Left lobe of liver (tissue), 2 donors: ENCODE data around the gene RAI14. TPM values are rescaled to one million over a fixed set of nuclear protein-coding genes. Genes with fewer than 3 reads are reported as not detected.
"Not testable (repeated sequence)": the region's sequence is repeated elsewhere in the genome, so short reads cannot be mapped to it uniquely, and the experiment has no call there.

Source experiments
- ATAC-seq: fragments of 200-7000 bp; cut with Tn5 transposase; one replicate; pipeline ENCODE4 v1.9.1; 2020; ENCODE audit warnings: mild to moderate bottlenecking, moderate library complexity
- DNase-seq: peaks from one replicate; pipeline ENCODE4 v3.0.0-alpha.2; 2020; ENCODE audit warnings: low spot score
- total RNA-seq: library from RNA; stranded (reverse); gene quantifications from one replicate; pipeline ENCODE4 v1.2.1, GENCODE V29; 2021
- donor health status: DM: no; HTN: no; CAD: no; lungs with moderate emphysema.
- donor health status: DM: no; HTN: yes; CAD: no.

Gene RAI14
- total RNA-seq, 1 donor from 2014 or later = 24.9 TPM

GRCh38 chr5:34697308-34698108 lies 41.4 kb downstream of the RAI14 start:
- no peak for DNase-seq
- ATAC-seq = no peak

- ATAC-seq (no peak), DNase-seq (no peak)
These were observed 41.9 kb downstream of the RAI14 start for GRCh38 chr5:34698109-34698419.

DNA sequence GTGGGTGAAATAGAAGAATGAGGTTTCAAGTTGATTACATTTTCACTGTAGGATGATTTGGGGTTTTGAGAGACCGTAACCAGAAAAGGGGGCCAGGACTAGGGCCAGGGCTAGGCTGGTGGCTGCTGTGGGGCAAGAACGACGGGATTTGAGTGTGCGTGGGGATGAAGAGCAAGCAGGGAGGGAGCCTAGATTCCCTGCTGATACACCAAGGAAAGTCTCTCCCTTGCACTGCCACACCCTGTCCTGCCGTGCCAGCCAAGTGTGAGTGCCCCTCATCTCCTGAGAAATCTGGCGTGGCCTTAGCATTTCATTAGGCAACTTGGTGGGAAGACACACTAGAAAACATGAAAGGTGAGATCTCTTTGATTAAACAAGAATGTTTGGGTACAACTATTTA lies 42.6 kb downstream of the RAI14 start:
- no peak for DNase-seq
- ATAC-seq = no peak

GRCh38 chr5:34699155-34700077 lies 43.3 kb downstream of the RAI14 start:
- peak; percentile 88 for ATAC-seq

GRCh38 chr5:34700078-34700452 lies 43.9 kb downstream of the RAI14 start:
- peak; percentile 8 for ATAC-seq
- no peak for DNase-seq

More at GRCh38 chr5:34699155-34700077, 43.3 kb downstream of the RAI14 start:
- no peak for DNase-seq

DNA sequence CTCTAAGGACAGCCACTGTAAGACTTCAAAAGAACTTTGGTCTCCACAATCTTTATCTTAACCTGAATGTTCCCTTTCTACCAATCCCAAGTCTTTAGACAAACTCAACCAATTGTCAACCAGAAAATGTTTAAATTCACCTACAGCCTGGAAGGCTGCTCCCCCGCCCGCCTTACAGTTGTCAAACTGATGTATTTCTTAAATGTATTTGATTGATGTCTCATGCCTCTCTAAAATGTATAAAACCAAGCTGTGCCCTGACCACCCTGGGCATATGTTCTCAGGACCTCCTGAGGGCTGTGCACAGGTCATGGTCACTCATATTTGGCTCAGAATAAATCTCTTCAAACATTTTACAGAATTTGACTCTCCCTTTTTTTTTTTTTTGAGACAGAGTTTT lies 45.3 kb downstream of the RAI14 start:
- not testable (repeated sequence) for ATAC-seq, DNase-seq

DNA sequence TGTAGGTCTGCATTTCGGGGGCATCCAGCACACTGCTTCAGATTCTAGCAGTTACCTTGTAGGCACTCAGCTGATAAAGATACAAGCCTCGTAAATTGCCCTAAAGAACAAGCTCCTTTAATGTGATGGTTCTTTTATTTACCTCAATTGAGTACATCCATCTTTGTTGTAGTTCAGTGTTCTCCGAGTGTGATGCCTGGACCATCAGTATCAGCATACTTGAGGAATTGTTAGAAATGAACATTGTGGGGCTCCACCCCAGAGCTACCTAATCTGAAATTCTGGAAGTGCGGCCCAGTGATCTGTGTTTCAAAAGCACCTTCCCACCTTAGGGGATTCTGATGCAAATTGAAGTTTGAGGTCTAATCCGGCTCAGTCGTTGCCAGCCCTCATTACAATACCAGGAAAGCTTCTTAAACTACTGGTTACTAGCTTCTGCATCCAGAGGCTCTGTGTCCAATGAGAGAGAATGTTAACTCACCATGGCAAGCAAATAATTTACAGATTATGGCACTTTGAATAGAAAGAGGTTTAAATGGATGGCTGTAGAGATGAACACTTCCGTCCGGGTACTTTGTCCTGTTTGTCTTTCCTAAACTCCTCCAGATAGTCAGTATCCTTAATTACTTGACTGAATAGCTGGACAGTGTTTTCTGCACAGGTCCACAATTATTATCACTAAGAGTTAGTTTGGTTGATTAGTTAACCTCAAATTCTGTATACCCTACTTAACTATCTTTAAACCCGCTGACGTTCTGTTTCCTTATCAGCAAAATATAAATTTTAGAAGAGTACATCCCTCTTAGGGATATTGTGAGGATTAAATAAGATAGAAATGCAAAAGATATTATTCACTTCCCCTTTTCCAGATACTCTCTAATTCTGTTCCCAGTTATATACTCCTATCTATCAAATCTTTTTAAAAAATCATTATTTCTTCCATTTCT lies 47.9 kb downstream of the RAI14 start:
- no peak for ATAC-seq
- DNase-seq = no peak

- no peak for DNase-seq
- no peak for ATAC-seq
These were observed 50.0 kb downstream of the RAI14 start for GRCh38 chr5:34706084-34706483.

DNA sequence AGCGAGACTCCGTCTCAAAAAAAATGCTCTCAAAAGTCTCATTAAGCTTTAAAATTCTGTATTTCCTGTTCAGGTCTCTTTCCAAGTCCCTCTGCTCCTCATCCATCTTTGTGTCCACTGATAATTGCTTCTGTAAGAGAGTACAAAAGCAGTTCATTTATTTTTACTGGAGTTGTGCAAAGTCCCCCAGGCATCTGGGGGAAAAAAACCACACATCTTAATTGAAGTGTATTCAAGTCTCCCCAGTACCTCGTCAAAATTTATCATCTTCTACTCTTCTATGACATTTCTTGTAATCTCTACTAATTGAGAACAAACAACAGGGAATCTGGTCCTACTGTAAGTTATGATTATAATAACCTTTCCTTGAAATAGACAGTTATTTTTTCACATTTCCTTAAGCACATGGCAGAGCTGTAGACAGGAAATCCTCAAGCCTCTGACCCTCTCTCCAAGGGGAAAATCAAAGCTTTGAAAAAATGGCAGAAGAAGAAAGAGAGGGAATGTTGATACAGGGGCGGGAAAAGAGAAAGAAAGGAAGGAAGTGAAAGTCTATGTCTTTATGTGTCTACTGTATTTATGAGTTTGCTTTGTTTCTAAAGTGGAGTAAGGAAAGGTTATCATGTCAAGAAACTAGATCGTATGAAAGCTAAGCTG lies 51.5 kb downstream of the RAI14 start:
- no peak for DNase-seq

GRCh38 chr5:34708777-34709176 lies 52.6 kb downstream of the RAI14 start:
- ATAC-seq = no peak
- DNase-seq = no peak

More for the DNA sequence above, 51.5 kb downstream of the RAI14 start:
- no peak for ATAC-seq

GRCh38 chr5:34709861-34710673 lies 53.9 kb downstream of the RAI14 start:
- no peak for ATAC-seq
- DNase-seq = no peak

GRCh38 chr5:34712565-34712964 lies 56.4 kb downstream of the RAI14 start:
- no peak for ATAC-seq
- DNase-seq = no peak

DNA sequence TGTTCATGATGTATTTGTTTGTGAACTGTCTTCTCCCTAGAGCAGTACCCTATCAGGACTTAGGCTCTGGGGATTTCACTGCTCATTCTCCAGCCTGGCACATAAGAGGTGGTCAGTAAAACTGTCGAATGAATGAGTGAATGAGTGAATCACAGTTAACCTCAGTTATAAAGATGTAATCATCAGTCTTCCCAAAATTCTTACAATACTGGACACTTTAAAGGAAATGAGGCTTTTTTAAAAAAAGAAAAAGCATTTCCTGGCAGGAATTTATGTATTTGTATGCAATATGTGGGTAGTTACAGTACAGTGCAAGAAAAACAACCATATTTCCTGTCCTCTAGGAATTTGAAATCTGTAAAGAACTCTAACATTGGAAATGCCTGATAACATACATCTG lies 59.6 kb downstream of the RAI14 start:
- ATAC-seq (no peak), DNase-seq (no peak)

- no peak for ATAC-seq
These were observed 60.9 kb downstream of the RAI14 start for GRCh38 chr5:34716986-34717385.

DNA sequence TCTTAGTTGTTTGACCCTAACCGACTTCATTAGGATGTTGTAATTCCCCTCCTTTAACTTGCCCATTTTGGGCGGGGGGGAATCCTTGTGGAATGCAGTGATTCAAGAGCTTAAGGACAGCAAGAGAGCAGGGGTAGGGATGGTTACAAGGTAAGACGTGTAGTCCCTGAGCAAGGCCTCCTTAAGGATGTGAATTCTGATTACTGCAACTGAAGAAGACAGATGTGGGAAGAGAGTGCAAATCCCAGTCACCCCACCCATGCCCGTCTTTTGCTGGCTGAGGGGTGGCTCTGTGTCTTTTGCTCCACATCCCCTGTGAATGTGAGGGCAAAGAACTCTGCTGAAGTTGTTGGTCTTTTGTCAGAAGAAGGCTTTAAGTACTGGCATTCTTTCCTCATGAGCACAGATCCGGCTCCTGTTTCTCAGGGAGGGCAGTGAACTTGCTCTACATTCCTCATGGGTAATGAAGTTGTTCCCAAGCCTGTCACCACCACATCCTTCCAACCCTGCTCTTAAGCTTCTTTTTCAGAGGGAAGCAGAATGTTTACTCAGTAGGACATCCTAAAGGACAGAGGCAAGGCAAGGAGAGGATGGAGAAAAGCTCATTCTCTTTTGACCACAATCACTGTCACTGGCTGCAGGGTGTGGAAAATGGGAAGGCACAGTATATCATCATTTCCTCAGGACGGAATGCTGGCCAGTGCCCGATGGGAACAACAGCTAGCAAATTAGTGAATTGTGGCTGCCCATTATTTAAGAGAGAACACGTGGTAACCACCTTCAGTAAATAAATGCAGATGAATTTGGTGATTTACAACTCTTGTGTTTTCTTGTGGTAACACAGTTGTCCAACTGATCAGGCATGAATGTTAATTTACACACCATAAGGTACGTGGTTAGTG lies 61.5 kb downstream of the RAI14 start:
- DNase-seq (no peak), ATAC-seq (peak; percentile 17)

More at GRCh38 chr5:34716986-34717385, 60.9 kb downstream of the RAI14 start:
- no peak for DNase-seq

GRCh38 chr5:34718516-34718915 lies 62.4 kb downstream of the RAI14 start:
- ATAC-seq (no peak), DNase-seq (no peak)

DNA sequence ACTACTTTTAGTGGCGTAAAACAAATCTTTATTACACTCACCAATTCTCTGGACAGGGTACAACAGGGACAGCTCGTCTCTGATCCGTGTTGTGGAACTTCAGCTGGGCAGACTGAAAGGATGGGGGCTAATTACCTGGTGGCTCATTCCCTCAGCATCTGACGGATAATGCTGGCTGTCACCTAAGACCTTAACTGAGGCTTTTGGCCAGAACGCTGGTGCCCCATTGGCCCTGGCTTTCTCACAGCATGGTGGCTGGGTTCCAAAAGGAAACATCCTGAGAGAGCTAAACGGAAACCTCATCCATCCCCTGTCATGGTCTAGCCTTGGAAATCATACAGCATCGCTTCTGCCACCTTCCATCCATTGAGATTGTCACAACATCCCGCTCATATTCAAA lies 62.9 kb downstream of the RAI14 start:
- ATAC-seq (no peak), DNase-seq (no peak)

DNA sequence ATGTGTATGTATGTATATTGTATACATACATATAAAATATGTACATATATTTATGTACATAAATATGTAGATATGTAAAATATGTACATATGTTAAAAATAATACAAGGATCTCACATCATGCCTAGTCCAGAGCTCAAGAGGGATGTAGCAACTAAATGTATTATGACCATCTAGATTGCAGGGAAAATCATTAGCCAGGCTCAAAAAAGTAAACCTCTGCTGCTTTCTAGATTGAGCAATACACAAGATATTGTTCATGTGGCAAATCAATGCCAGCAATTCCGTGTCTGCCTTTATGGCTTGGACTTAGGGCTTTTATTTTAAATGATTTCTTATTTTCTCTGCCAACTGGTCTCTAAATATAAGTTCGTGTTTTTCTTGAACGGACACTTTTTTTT lies 65.2 kb downstream of the RAI14 start:
- DNase-seq (no peak), ATAC-seq (peak; percentile 86)
